OCI-LY3 (cell line): ENCODE data around the gene DDX27.

Source experiments
- H2AFZ ChIP-seq: fragments of 200-600, 300-600 bp; shearing (Covaris generic); 2 replicates; pipeline ENCODE4 v1.6.0; 2014; ENCODE audit warnings: antibody characterized with exemption, low read depth, low read length
- H3K27ac ChIP-seq: fragments of 200-600, 300-600 bp; sonication (generic); 2 replicates; pipeline ENCODE4 v1.5.1; 2014; ENCODE audit warnings: mild to moderate bottlenecking, low read length, moderate library complexity, mixed read lengths
- H3K27me3 ChIP-seq: fragments of 200-600, 300-600 bp; sonication (generic); 2 replicates; pipeline ENCODE4 v1.6.1; 2014; ENCODE audit warnings: low read depth, low read length, mixed read lengths
- H3K36me3 ChIP-seq: fragments of 200-600, 300-600 bp; sonication (generic); replicated peaks from 2 replicates; pipeline ENCODE3; 2014; ENCODE audit warnings: low read depth, low read length, mixed read lengths
- H3K4me1 ChIP-seq: fragments of 300-600, 200-600 bp; sonication (generic); 2 replicates; pipeline ENCODE4 v1.6.1; 2014; ENCODE audit warnings: low read length, mixed read lengths
- H3K4me2 ChIP-seq: fragments of 200-600, 300-600 bp; sonication (generic); 2 replicates; pipeline ENCODE4 v1.6.1; 2014; ENCODE audit warnings: low read length, mixed read lengths
- H3K4me3 ChIP-seq: fragments of 300-600, 200-600 bp; sonication (generic); 2 replicates; pipeline ENCODE4 v1.5.1; 2014; ENCODE audit warnings: antibody characterized with exemption, mild to moderate bottlenecking, low read length, moderate library complexity
- H3K79me2 ChIP-seq: fragments of 300-600, 200-600 bp; shearing (Covaris generic); 2 replicates; pipeline ENCODE4 v1.6.1; 2014; ENCODE audit warnings: mild to moderate bottlenecking, low read length, mixed read lengths
- H3K9ac ChIP-seq: fragments of 300-600, 200-600 bp; shearing (Covaris generic); 2 replicates; pipeline ENCODE4 v1.6.0; 2014; ENCODE audit warnings: mild to moderate bottlenecking, low read length, moderate library complexity
- H3K9me3 ChIP-seq: fragments of 200-600, 300-600 bp; shearing (Covaris generic); 2 replicates; pipeline ENCODE4 v1.6.1; 2014; ENCODE audit warnings: low read length, mixed read lengths; ENCODE audit not compliant: insufficient read depth
- H4K20me1 ChIP-seq: fragments of 200-600, 300-600 bp; sonication (generic); 2 replicates; pipeline ENCODE4 v1.6.1; 2016; ENCODE audit warnings: low read length, mixed read lengths; ENCODE audit not compliant: insufficient read depth
- CTCF ChIP-seq: fragments of 200-600, 300-600 bp; sonication (generic); IDR thresholded peaks from 2 replicates; pipeline ENCODE4 v1.5.1; 2014; ENCODE audit warnings: antibody characterized with exemption, low read length, low read depth
- EZH2phosphoT487 ChIP-seq: fragments of 200-600 bp; shearing (Covaris generic); IDR thresholded peaks from 2 replicates; pipeline ENCODE4 v1.6.1; 2018; ENCODE audit warnings: antibody characterized with exemption, mixed run types, low read depth

The DDX27 gene

GRCh38 chr20:49275636-49276035 lies 56.4 kb downstream of the DDX27 start:
- Histone ChIP-seq H3K27ac (peak overlapping the region; percentile 85), H3K79me2 (peaks cover 93% of the 10 kb centered on the region), H3K9ac (0 out of 2 replicates have a peak overlapping the region, but pooled peaks have one; percentile 97), H3K4me3 (peak overlapping the region; percentile 82; the same call in 1 of the 2 replicates), H3K27me3 (no peaks in the 10 kb centered on the region), H3K9me3 (peaks cover 16% of the 10 kb centered on the region), H2AFZ (no peak overlapping the region), H4K20me1 (peaks cover 25% of the 10 kb centered on the region), H3K4me2 (peak overlapping the region; percentile 84), H3K4me1 (peaks cover 29% of the 10 kb centered on the region), H3K36me3 (peaks cover 58% of the 10 kb centered on the region)
- TF ChIP-seq CTCF (no peak), EZH2phosphoT487 (no peak)

GRCh38 chr20:49276161-49276960 lies 57.1 kb downstream of the DDX27 start:
- peak overlapping the region; percentile 85 for H3K27ac ChIP-seq
- H3K4me2 ChIP-seq = peak overlapping the region; percentile 84
- TF ChIP-seq CTCF (no peak), EZH2phosphoT487 (no peak)
- H3K9me3 ChIP-seq = peaks cover 24% of the 10 kb centered on the region
- H3K4me3 ChIP-seq = peak overlapping the region; percentile 82
- H3K4me1 ChIP-seq = peaks cover 37% of the 10 kb centered on the region
- H3K79me2 ChIP-seq = peaks cover 93% of the 10 kb centered on the region
- H3K36me3 ChIP-seq = peaks cover 58% of the 10 kb centered on the region
- no peaks in the 10 kb centered on the region for H3K27me3 ChIP-seq
- H3K9ac ChIP-seq = peak overlapping the region; percentile 97
- peaks cover 28% of the 10 kb centered on the region for H4K20me1 ChIP-seq
- H2AFZ ChIP-seq = no peak overlapping the region

GRCh38 chr20:49276961-49277785 lies 58.0 kb downstream of the DDX27 start:
- H2AFZ ChIP-seq = no peak overlapping the region
- H3K79me2 ChIP-seq = peaks cover 93% of the 10 kb centered on the region

More at GRCh38 chr20:49276961-49277785, 58.0 kb downstream of the DDX27 start:
- Histone ChIP-seq H3K27ac (peak overlapping the region; percentile 85), H4K20me1 (peaks cover 31% of the 10 kb centered on the region), H3K4me3 (peak overlapping the region; percentile 82), H3K9me3 (peaks cover 31% of the 10 kb centered on the region), H3K27me3 (no peaks in the 10 kb centered on the region), H3K9ac (peak overlapping the region; percentile 97), H3K4me2 (peak overlapping the region; percentile 84), H3K4me1 (peaks cover 45% of the 10 kb centered on the region), H3K36me3 (peaks cover 60% of the 10 kb centered on the region)
- TF ChIP-seq CTCF (no peak), EZH2phosphoT487 (no peak)
